ENCODE results near the gene USP34.
"Not testable (repeated sequence)": the region's sequence is repeated elsewhere in the genome, so short reads cannot be mapped to it uniquely, and the experiment has no call there.

Gene USP34

DNA sequence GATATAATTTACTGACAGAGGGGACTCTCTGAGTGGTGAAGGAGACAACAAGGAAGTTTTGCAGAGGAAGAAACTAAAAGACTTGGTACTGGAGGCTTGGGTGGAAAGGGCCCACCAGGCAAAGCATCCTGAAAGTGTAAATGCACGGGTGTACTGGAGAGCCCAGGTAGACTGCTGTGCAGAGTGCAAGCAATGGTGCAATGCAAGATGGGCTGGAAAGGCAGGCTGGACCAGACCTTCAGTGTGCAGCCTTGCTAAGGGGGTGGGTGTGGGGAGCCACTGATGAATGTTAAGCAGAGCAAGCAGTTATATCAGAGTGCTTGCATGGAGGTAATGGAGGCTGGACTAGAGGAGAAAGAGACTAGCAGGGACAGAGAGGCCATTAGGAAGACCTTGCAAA is 298.2 kb downstream of the USP34 start:
- DNase-seq (ENCODE audit: low read depth in 1 of 2, low spot score in 1 of 2), result no peak
- H3K4me3 ChIP-seq (replicated peaks; ENCODE audit: insufficient read depth, low read length), result no peak overlapping the region
- H3K27me3 ChIP-seq (ENCODE audit: insufficient read depth, poor library complexity, severe bottlenecking), result no peaks in the 10 kb centered on the region
- TF ChIP-seq, protein P1, sequence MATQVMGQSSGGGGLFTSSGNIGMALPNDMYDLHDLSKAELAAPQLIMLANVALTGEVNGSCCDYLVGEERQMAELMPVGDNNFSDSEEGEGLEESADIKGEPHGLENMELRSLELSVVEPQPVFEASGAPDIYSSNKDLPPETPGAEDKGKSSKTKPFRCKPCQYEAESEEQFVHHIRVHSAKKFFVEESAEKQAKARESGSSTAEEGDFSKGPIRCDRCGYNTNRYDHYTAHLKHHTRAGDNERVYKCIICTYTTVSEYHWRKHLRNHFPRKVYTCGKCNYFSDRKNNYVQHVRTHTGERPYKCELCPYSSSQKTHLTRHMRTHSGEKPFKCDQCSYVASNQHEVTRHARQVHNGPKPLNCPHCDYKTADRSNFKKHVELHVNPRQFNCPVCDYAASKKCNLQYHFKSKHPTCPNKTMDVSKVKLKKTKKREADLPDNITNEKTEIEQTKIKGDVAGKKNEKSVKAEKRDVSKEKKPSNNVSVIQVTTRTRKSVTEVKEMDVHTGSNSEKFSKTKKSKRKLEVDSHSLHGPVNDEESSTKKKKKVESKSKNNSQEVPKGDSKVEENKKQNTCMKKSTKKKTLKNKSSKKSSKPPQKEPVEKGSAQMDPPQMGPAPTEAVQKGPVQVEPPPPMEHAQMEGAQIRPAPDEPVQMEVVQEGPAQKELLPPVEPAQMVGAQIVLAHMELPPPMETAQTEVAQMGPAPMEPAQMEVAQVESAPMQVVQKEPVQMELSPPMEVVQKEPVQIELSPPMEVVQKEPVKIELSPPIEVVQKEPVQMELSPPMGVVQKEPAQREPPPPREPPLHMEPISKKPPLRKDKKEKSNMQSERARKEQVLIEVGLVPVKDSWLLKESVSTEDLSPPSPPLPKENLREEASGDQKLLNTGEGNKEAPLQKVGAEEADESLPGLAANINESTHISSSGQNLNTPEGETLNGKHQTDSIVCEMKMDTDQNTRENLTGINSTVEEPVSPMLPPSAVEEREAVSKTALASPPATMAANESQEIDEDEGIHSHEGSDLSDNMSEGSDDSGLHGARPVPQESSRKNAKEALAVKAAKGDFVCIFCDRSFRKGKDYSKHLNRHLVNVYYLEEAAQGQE (IDR thresholded peaks at IDR 0.05; ENCODE audit: insufficient replicate concordance, low read depth), result no peak
- no peak for TF ChIP-seq POLR2AphosphoS5 (IDR thresholded peaks at IDR 0.05; ENCODE audit: low read depth)
- TF ChIP-seq, protein P2, sequence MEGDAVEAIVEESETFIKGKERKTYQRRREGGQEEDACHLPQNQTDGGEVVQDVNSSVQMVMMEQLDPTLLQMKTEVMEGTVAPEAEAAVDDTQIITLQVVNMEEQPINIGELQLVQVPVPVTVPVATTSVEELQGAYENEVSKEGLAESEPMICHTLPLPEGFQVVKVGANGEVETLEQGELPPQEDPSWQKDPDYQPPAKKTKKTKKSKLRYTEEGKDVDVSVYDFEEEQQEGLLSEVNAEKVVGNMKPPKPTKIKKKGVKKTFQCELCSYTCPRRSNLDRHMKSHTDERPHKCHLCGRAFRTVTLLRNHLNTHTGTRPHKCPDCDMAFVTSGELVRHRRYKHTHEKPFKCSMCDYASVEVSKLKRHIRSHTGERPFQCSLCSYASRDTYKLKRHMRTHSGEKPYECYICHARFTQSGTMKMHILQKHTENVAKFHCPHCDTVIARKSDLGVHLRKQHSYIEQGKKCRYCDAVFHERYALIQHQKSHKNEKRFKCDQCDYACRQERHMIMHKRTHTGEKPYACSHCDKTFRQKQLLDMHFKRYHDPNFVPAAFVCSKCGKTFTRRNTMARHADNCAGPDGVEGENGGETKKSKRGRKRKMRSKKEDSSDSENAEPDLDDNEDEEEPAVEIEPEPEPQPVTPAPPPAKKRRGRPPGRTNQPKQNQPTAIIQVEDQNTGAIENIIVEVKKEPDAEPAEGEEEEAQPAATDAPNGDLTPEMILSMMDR (IDR thresholded peaks at IDR 0.05; ENCODE audit: insufficient read depth, low read length), result no peak
- no peak for TF ChIP-seq SPI1 (IDR thresholded peaks at IDR 0.05; ENCODE audit: borderline replicate concordance, low read depth)
- TF ChIP-seq GABPA (IDR thresholded peaks at IDR 0.05; ENCODE audit: low read depth), result no peak
- H3K27ac ChIP-seq (replicated peaks), result no peak overlapping the region

DNA sequence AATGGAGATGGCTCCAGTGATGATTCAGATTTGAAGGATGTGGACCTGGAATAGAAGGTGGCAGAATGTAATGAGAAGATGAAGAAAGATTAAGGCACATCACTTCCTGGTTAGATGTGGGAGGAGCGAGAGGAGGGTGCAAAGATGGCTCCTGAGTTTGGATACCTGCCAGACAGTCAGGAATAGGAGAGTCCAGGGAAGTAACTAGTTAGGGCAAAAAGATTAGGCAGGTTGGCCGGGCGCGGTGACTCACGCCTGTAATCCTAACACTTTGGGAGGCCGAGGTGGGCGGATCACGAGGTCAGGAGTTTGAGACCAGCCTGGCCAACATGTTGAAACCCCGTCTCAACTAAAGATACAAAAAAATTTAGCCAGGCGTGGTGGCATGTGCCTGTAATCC is 303.3 kb downstream of the USP34 start:
- DNase-seq (ENCODE audit: low read depth in 1 of 2, low spot score in 1 of 2), result no peak
- Histone ChIP-seq H3K27ac (replicated peaks) (no peak overlapping the region), H3K4me3 (replicated peaks; ENCODE audit: insufficient read depth, low read length) (no peak overlapping the region), H3K27me3 (ENCODE audit: insufficient read depth, poor library complexity, severe bottlenecking) (no peaks in the 10 kb centered on the region)
- TF ChIP-seq, protein P1 (IDR thresholded peaks at IDR 0.05; ENCODE audit: insufficient replicate concordance, low read depth), result no peak
- no peak for TF ChIP-seq SPI1 (IDR thresholded peaks at IDR 0.05; ENCODE audit: borderline replicate concordance, low read depth)
- no peak for TF ChIP-seq GABPA (IDR thresholded peaks at IDR 0.05; ENCODE audit: low read depth)
- TF ChIP-seq, protein P2 (IDR thresholded peaks at IDR 0.05; ENCODE audit: insufficient read depth, low read length), result no peak
- no peak for TF ChIP-seq POLR2AphosphoS5 (IDR thresholded peaks at IDR 0.05; ENCODE audit: low read depth)

DNA sequence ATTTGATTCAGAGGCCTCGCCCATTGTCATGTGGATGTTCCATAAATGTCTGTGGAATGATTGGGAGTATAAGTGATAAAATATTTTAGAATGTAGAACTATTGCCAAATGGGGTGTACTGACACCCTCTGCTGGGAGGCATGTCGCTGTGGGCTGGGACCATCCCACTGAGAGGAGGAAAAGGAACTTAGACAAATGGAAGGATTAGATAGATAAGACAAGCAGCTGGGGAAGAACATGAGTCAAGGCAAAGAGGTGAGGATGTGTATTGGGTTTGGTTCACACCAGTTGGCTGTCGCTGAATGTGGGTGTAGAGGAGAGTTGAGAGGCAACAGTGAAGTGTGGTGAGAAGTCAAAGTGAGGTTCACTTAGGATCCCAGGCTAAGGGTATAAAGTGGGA is 304.9 kb downstream of the USP34 start:
- H3K4me3 ChIP-seq (replicated peaks; ENCODE audit: insufficient read depth, low read length), result no peak overlapping the region
- no peaks in the 10 kb centered on the region for H3K27me3 ChIP-seq (ENCODE audit: insufficient read depth, poor library complexity, severe bottlenecking)
- TF ChIP-seq SPI1 (IDR thresholded peaks at IDR 0.05; ENCODE audit: borderline replicate concordance, low read depth), result no peak
- TF ChIP-seq POLR2AphosphoS5 (IDR thresholded peaks at IDR 0.05; ENCODE audit: low read depth), result no peak
- TF ChIP-seq, protein P1 (IDR thresholded peaks at IDR 0.05; ENCODE audit: insufficient replicate concordance, low read depth), result no peak
- TF ChIP-seq, protein P2 (IDR thresholded peaks at IDR 0.05; ENCODE audit: insufficient read depth, low read length), result no peak
- no peak for DNase-seq (ENCODE audit: low read depth in 1 of 2, low spot score in 1 of 2)
- H3K27ac ChIP-seq (replicated peaks), result no peak overlapping the region

- not testable (repeated sequence) for DNase-seq (ENCODE audit: low read depth in 1 of 2, low spot score in 1 of 2); H3K4me3 ChIP-seq (replicated peaks; ENCODE audit: insufficient read depth, low read length); H3K27ac ChIP-seq (replicated peaks); H3K27me3 ChIP-seq (ENCODE audit: insufficient read depth, poor library complexity, severe bottlenecking)
Observed at GRCh38 chr2:61165082-61165481, 305.8 kb downstream of the USP34 start.
